ENCODE results near the gene CMSS1.

DNA sequence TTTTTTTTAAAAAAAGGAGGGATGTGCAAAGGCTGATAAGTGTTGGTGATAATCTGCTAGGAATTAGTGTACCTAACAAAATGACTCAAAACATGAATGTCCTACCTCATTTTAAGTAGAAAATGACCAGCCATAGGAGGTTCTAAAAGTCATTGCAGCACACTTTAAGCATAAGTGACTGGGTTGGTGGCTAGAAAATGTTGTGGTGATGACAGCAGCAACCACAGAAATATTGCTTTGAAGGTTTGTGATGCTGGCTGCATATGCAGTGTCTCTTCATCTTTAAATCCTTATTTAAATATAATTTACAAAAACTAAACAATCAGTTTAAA lies 55.2 kb downstream of the CMSS1 start:
- no peak for TF ChIP-seq YY1 (IDR thresholded peaks at IDR 0.05; ENCODE audit: insufficient read depth, insufficient read length)
- no peak for TF ChIP-seq SUZ12 (IDR thresholded peaks at IDR 0.05; ENCODE audit: extremely low read depth, insufficient read depth, insufficient read length)
- TF ChIP-seq ZNF274 (IDR thresholded peaks at IDR 0.05; ENCODE audit: low read depth, low read length): no peak
